Measurements from ENCODE around the gene C1orf21. TPM values are rescaled to one million over a fixed set of nuclear protein-coding genes. Genes with fewer than 3 reads are reported as not detected.

The C1orf21 gene
- total and polyA plus RNA-seq, 2 of the 4 experiments (the other 2 are of a cell fraction) = 6.4 to 9.9 TPM

- ChIA-PET POLR2A (ENCODE audit: unreplicated experiment) (no interaction called here), CTCF (no interaction called here)
- H3K27me3 ChIP-seq (ENCODE audit: control insufficient read depth, insufficient read depth, low read length) = peaks cover 5% of the 10 kb centered on the region
- no peak overlapping the region for H2AFZ ChIP-seq (replicated peaks; ENCODE audit: low read length, poor library complexity)
- no peak overlapping the region for H3K18ac ChIP-seq (ENCODE audit: low read depth, low read length)
- dilution Hi-C loops (cut with HindIII; ENCODE audit: low sequenced_read_pairs, unreplicated experiment) (no loop called here), intact Hi-C loops (cut with micrococcal nuclease) (no loop called here), in situ Hi-C loops (cut with MboI; ENCODE audit: low sequenced_read_pairs) (no loop called here)
- H4K5ac ChIP-seq (ENCODE audit: low read depth, low read length) = no peak overlapping the region
- H3K9ac ChIP-seq (ENCODE audit: low read depth, low read length) = no peak overlapping the region
- H3K23ac ChIP-seq (ENCODE audit: low read depth, low read length) = no peak overlapping the region
- peaks cover 9% of the 10 kb centered on the region for H3K4me1 ChIP-seq (ENCODE audit: control insufficient read depth, insufficient read depth, low read length)
- no peak overlapping the region for H2BK120ac ChIP-seq (ENCODE audit: low read depth, low read length)
- no peak overlapping the region for H3K4ac ChIP-seq (ENCODE audit: low read depth, low read length)
- H3K4me2 ChIP-seq (ENCODE audit: low read depth, low read length) = no peak overlapping the region
- no peaks in the 10 kb centered on the region for H3K9me3 ChIP-seq (ENCODE audit: control insufficient read depth, insufficient read depth, low read length)
- DNase-seq (no peak), ATAC-seq (ENCODE audit: low read depth) (no peak)
- H4K8ac ChIP-seq (ENCODE audit: low read depth in 2 of 2, low read length in 2 of 2) = no peak overlapping the region
- no peak overlapping the region for H3K14ac ChIP-seq (replicated peaks; ENCODE audit: low read depth, low read length)
- H3K9me1 ChIP-seq (ENCODE audit: insufficient read depth, low read length) = peaks cover 8% of the 10 kb centered on the region
- no peak overlapping the region for H2BK20ac ChIP-seq (ENCODE audit: low read depth, low read length)
- no peak overlapping the region for H3K27ac ChIP-seq (ENCODE audit: insufficient read depth, low read length)
- no peaks in the 10 kb centered on the region for H3K36me3 ChIP-seq (ENCODE audit: control insufficient read depth, insufficient read depth, low read length)
- H2AK9ac ChIP-seq (replicated peaks; ENCODE audit: low read depth, low read length, poor library complexity) = no peak overlapping the region
- WGBS, 2 experiments (ENCODE audit: extremely low coverage in 2 of 2, insufficient read length in 1 of 2) = 80% methylated on average over 1 of the region's 3 CpGs; no CpG with 5 or more reads in 1 of the 2 experiments
- H2BK5ac ChIP-seq (ENCODE audit: low read depth, low read length, poor library complexity, severe bottlenecking) = no peak overlapping the region
- no peaks in the 10 kb centered on the region for H4K20me1 ChIP-seq (ENCODE audit: insufficient read depth, low read length)
- no peak overlapping the region for H2BK15ac ChIP-seq (ENCODE audit: low read depth, low read length)
- no peak overlapping the region for H2AK5ac ChIP-seq (ENCODE audit: low read depth, low read length)
- BruUV-seq (replicated peaks) = no TSS peak
- TF ChIP-seq ELK1 (IDR thresholded peaks at IDR 0.05; ENCODE audit: borderline replicate concordance, low read depth, low read length) (no peak), BHLHE40 (IDR thresholded peaks at IDR 0.05; ENCODE audit: low read depth, low read length) (no peak), RFX5 (IDR thresholded peaks at IDR 0.05; ENCODE audit: low read depth, low read length) (no peak), CEBPB (IDR thresholded peaks at IDR 0.05; ENCODE audit: low read depth, low read length) (no peak), RAD21 (IDR thresholded peaks at IDR 0.05; ENCODE audit: low read length) (no peak), CHD1 (IDR thresholded peaks at IDR 0.05; ENCODE audit: low read depth, low read length) (no peak), MAFK (IDR thresholded peaks at IDR 0.05; ENCODE audit: low read depth, low read length) (no peak), MAZ (IDR thresholded peaks at IDR 0.05; ENCODE audit: borderline replicate concordance, low read depth, low read length) (no peak), POLR2A (IDR thresholded peaks at IDR 0.05; ENCODE audit: low read depth, low read length) (no peak), FOS (IDR thresholded peaks at IDR 0.05; ENCODE audit: low read depth, low read length) (no peak), RCOR1 (IDR thresholded peaks at IDR 0.05; ENCODE audit: insufficient replicate concordance, low read length) (no peak), MXI1 (IDR thresholded peaks at IDR 0.05; ENCODE audit: borderline replicate concordance, low read depth, low read length) (no peak), NFE2L2 (IDR thresholded peaks at IDR 0.05; ENCODE audit: low read depth, low read length) (no peak)
- no peak overlapping the region for H3K56ac ChIP-seq (ENCODE audit: extremely low read depth, insufficient read depth, low read length)
- H3K4me3 ChIP-seq (ENCODE audit: insufficient read depth, low read depth, low read length) = no peak overlapping the region
- H3K79me1 ChIP-seq (ENCODE audit: low read depth in 1 of 2, low read length in 2 of 2) = no peaks in the 10 kb centered on the region
- no peak overlapping the region for H4K91ac ChIP-seq (ENCODE audit: insufficient read depth, low read depth, low read length)
Observed at GRCh38 chr1:184646178-184646701, 259.4 kb downstream of the C1orf21 start.
